DOHH2 (cell line): ENCODE results near the gene NIM1K.
"Not testable (repeated sequence)": the region's sequence is repeated elsewhere in the genome, so short reads cannot be mapped to it uniquely, and the experiment has no call there.

ENCODE experiments used
- H3F3A ChIP-seq: fragments of 200-600 bp; sonication (generic), shearing (Covaris generic); 2 replicates; pipeline ENCODE4 v1.6.0; 2016; ENCODE audit warnings: antibody characterized with exemption, mild to moderate bottlenecking; ENCODE audit not compliant: control insufficient read depth, insufficient read depth
- H3K27ac ChIP-seq: fragments of 200-600 bp; sonication (generic); 2 replicates; pipeline ENCODE4 v1.5.1; 2014; ENCODE audit warnings: low read depth, mild to moderate bottlenecking, low read length, moderate library complexity
- H3K27me3 ChIP-seq: fragments of 200-600 bp; sonication (generic); 2 replicates; pipeline ENCODE4 v1.6.1; 2014; ENCODE audit warnings: mild to moderate bottlenecking, low read length, mixed read lengths; ENCODE audit not compliant: control insufficient read depth
- H3K36me3 ChIP-seq: fragments of 200-600 bp; sonication (generic); 2 replicates; pipeline ENCODE4 v1.6.1; 2014; ENCODE audit warnings: mild to moderate bottlenecking, low read length, moderate library complexity, mixed read lengths; ENCODE audit not compliant: control insufficient read depth
- H3K4me1 ChIP-seq: fragments of 200-600 bp; sonication (generic); 2 replicates; pipeline ENCODE4 v1.6.1; 2014; ENCODE audit warnings: mild to moderate bottlenecking, low read length, mixed read lengths; ENCODE audit not compliant: control insufficient read depth
- H3K4me2 ChIP-seq: fragments of 200-600 bp; sonication (generic); 2 replicates; pipeline ENCODE4 v1.6.0; 2014; ENCODE audit warnings: mild to moderate bottlenecking, low read length, moderate library complexity
- H3K4me3 ChIP-seq: fragments of 200-600 bp; sonication (generic); 2 replicates; pipeline ENCODE4 v1.5.1; 2014; ENCODE audit warnings: mild to moderate bottlenecking, low read length, mixed read lengths
- H3K79me2 ChIP-seq: fragments of 200-600 bp; sonication (generic); 2 replicates; pipeline ENCODE4 v1.6.1; 2014; ENCODE audit warnings: mild to moderate bottlenecking, low read length, mixed read lengths; ENCODE audit not compliant: control insufficient read depth
- H3K9me2 ChIP-seq: fragments of 200-600 bp; sonication (generic); replicated peaks from 2 replicates; pipeline ENCODE4 v1.6.1; 2014; ENCODE audit warnings: mild to moderate bottlenecking, low read length, mixed read lengths; ENCODE audit not compliant: control insufficient read depth
- H3K9me3 ChIP-seq: fragments of 200-600 bp; sonication (generic); 2 replicates; pipeline ENCODE4 v1.6.1; 2014; ENCODE audit warnings: antibody characterized with exemption, low read length, mixed read lengths; ENCODE audit not compliant: control insufficient read depth, insufficient read depth
- H4K20me1 ChIP-seq: fragments of 200-600 bp; sonication (generic); 2 replicates; pipeline ENCODE4 v1.6.0; 2014; ENCODE audit warnings: low read depth, mild to moderate bottlenecking, antibody characterized with exemption, low read length, moderate library complexity; ENCODE audit not compliant: control insufficient read depth, insufficient read depth
- EZH2phosphoT487 ChIP-seq: fragments of 200-600 bp; sonication (generic); IDR thresholded peaks from 2 replicates; pipeline ENCODE4 v1.6.1; 2017; ENCODE audit warnings: borderline replicate concordance, mild to moderate bottlenecking, antibody characterized with exemption, low read length, moderate library complexity, mixed read lengths
- TF ChIP-seq, protein P1 (sequence below): fragments of 200-600 bp; sonication (generic); IDR thresholded peaks from one replicate; pipeline ENCODE4 v1.5.1; 2014; ENCODE audit warnings: antibody characterized with exemption, mild to moderate bottlenecking, low read depth, low read length; ENCODE audit not compliant: poor library complexity, severe bottlenecking

Gene NIM1K

DNA sequence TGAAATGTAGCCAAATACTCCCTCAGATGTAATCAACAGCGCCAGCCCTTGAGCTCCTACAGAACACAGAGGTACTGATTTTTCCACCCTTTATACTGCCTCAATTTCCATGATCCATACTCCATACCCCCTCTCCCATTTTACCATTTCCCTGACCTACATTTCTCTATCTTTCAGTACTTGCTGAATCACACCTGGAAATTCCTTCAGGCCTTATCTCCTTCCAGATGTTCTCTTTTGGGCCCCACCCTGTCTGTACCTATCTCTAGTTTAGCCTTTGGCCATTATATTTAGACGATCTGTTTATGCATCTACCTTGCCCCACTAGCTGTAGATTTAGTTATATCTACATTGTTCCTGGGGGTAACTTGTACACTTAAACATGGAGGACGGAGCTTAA, 5.5 kb downstream of the NIM1K start:
- no peak overlapping the region for H3K4me2 ChIP-seq
- H3K27ac ChIP-seq = no peak overlapping the region
- H3K36me3 ChIP-seq = no peaks in the 10 kb centered on the region
- no peaks in the 10 kb centered on the region for H4K20me1 ChIP-seq
- no peaks in the 10 kb centered on the region for H3F3A ChIP-seq
- no peaks in the 10 kb centered on the region for H3K79me2 ChIP-seq
- no peaks in the 10 kb centered on the region for H3K9me2 ChIP-seq
- no peaks in the 10 kb centered on the region for H3K9me3 ChIP-seq
- peaks cover 18% of the 10 kb centered on the region for H3K27me3 ChIP-seq
- H3K4me3 ChIP-seq = no peak overlapping the region
- H3K4me1 ChIP-seq = peaks cover 13% of the 10 kb centered on the region
- no peak for TF ChIP-seq EZH2phosphoT487
- TF ChIP-seq, protein P1, sequence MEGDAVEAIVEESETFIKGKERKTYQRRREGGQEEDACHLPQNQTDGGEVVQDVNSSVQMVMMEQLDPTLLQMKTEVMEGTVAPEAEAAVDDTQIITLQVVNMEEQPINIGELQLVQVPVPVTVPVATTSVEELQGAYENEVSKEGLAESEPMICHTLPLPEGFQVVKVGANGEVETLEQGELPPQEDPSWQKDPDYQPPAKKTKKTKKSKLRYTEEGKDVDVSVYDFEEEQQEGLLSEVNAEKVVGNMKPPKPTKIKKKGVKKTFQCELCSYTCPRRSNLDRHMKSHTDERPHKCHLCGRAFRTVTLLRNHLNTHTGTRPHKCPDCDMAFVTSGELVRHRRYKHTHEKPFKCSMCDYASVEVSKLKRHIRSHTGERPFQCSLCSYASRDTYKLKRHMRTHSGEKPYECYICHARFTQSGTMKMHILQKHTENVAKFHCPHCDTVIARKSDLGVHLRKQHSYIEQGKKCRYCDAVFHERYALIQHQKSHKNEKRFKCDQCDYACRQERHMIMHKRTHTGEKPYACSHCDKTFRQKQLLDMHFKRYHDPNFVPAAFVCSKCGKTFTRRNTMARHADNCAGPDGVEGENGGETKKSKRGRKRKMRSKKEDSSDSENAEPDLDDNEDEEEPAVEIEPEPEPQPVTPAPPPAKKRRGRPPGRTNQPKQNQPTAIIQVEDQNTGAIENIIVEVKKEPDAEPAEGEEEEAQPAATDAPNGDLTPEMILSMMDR = no peak

DNA sequence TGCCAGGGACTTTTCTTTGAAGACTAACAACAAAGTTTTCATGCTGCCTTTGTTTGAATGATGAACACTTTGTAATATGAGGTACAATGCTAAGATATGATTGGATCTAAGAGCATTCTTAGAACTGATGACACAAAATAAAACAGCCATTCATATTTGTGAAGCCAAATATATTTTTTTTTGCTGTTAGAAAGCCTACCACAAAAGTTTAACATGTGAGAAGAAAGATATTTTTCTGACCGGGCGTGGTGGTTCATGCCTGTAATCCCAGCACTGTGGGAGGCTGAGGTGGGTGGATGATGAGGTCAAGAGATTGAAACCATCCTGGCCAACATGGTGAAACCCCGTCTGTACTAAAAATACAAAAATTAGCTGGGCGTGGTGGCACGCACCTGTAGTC, 9.4 kb downstream of the NIM1K start:
- H3K4me2 ChIP-seq, H3K9me3 ChIP-seq, H4K20me1 ChIP-seq, H3K36me3 ChIP-seq, H3F3A ChIP-seq, H3K9me2 ChIP-seq, H3K4me1 ChIP-seq, H3K4me3 ChIP-seq, H3K27me3 ChIP-seq, H3K79me2 ChIP-seq, H3K27ac ChIP-seq: not testable (repeated sequence)

DNA sequence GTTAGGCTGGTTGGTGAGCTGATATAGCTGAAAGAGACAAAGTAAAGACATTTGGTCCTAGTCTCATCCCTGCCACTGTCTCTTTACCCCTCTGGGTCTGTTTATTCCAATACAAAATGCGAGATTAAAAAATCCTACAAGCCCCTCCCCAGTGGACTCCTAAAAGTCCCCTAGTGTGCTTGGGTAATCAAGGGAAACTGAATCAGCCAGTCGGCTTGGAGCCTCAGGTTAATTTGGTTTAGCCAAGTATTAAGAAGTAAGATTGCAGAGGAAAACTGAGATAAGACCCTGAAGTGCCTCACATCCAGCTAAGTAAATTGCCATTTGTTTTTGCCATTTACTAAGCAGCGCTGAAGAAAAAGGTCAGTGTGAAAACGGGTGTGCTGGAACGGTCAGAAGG, 10.4 kb downstream of the NIM1K start:
- no peaks in the 10 kb centered on the region for H3K36me3 ChIP-seq
- TF ChIP-seq, protein P1 = no peak
- TF ChIP-seq EZH2phosphoT487 = no peak
- H3K4me3 ChIP-seq = no peak overlapping the region
- H3K9me2 ChIP-seq = no peaks in the 10 kb centered on the region
- H3F3A ChIP-seq = no peaks in the 10 kb centered on the region
- H3K27ac ChIP-seq = no peak overlapping the region
- no peaks in the 10 kb centered on the region for H3K4me1 ChIP-seq
- no peak overlapping the region for H3K4me2 ChIP-seq
- H3K9me3 ChIP-seq = no peaks in the 10 kb centered on the region
- H3K79me2 ChIP-seq = no peaks in the 10 kb centered on the region
- peaks cover 9% of the 10 kb centered on the region; the same call in 1 of the 2 replicates for H3K27me3 ChIP-seq
- no peaks in the 10 kb centered on the region for H4K20me1 ChIP-seq

DNA sequence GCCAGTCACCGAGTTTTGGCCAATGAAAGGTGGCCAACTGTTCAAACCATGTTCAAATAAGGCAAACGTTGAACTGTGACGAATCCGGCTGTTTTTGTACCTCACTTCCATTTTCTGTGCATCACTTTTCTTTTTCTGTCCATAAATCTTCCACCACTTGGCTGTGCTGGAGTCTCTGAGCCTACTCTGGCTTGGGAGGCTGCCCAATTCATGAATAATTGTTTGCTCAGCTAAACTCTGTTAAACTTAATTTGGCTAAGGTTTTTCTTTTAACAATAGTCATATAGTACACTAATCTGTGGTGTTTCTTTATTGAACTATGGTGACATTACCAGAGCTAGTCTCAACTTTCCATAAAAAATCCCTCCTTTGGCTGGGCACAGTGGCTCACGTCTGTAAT, 11.3 kb downstream of the NIM1K start:
- H3K4me2 ChIP-seq = no peak overlapping the region
- no peaks in the 10 kb centered on the region for H3F3A ChIP-seq
- no peaks in the 10 kb centered on the region for H3K36me3 ChIP-seq
- no peaks in the 10 kb centered on the region for H4K20me1 ChIP-seq
- H3K79me2 ChIP-seq = no peaks in the 10 kb centered on the region
- H3K27ac ChIP-seq = no peak overlapping the region
- H3K4me1 ChIP-seq = no peaks in the 10 kb centered on the region
- no peaks in the 10 kb centered on the region for H3K9me2 ChIP-seq
- no peak for TF ChIP-seq EZH2phosphoT487
- TF ChIP-seq, protein P1 = no peak
- H3K4me3 ChIP-seq = no peak overlapping the region
- H3K9me3 ChIP-seq = no peaks in the 10 kb centered on the region
- H3K27me3 ChIP-seq = peaks cover 9% of the 10 kb centered on the region; the same call in 1 of the 2 replicates
